ENCODE data around the gene ADCY5. TPM values are rescaled to one million over a fixed set of nuclear protein-coding genes. Genes with fewer than 3 reads are reported as not detected.

The ADCY5 gene
- total and polyA plus RNA-seq, 7 experiments from 2014 or later, result 0.07 TPM; not detected in 6

DNA sequence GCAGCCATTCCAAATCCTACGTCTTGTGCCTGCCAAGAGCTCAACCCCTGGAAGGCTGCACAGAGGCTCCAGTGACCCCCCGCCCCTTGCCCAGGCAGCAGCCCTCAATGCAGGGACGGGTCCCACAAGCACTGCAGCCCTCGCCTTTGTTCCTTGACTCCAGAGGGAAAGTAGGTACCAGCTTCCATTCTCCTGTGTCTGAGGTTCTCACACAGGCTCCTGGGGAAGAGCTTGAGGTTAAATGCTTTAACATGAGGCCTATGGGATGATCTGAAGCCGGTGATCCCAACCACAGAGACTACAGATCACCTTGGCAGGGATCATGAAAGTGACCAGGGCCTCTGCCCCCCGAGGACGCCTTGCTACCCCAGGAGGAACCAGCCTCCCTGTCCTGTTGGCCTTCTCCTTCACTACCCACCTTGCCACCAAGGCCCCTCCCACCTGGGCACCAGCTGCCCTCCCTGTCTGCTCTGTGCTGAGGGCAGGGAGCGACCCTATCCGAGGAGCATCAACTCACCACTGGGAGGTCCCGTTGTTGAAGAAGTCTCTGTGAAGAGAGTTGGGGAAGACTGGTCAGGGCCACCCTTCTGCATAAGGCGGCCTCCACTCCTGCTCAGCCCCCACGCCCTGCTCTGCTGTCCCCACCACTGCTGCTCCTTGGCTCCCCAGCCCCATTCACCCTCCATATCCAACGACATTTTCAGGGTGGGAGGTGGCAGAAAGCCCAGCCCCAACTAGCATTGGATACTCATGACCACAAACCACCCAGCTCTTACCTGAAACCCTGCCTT lies 151.9 kb downstream of the ADCY5 start:
- no peak overlapping the region for H3K27ac ChIP-seq (ENCODE audit: low read depth, low read length)
- intact Hi-C loops (cut with micrococcal nuclease), result no loop called here
- Mint-ChIP-seq H3K36me3 (no peaks in the 10 kb centered on the region), H3K27ac (no peak overlapping the region), H3K4me3 (no peak overlapping the region), H3K4me1 (peaks cover 0 to 3% (median 0%) of the 10 kb centered on the region in 7 donors), H3K27me3 (peaks cover 0 to 29% (median 0%) of the 10 kb centered on the region in 5 donors), H3K9me3 (peaks cover 0 to 1% (median 0%) of the 10 kb centered on the region in 11 donors)
- H3K9me3 ChIP-seq (ENCODE audit: control insufficient read depth in 2 of 3, low read length in 3 of 3), result no peaks in the 10 kb centered on the region
- no peak for DNase-seq
- ATAC-seq, result no peak
- no peaks in the 10 kb centered on the region for H3K4me1 ChIP-seq (ENCODE audit: control insufficient read depth in 2 of 2, insufficient read depth in 2 of 2, low read length in 2 of 2)
- H3K36me3 ChIP-seq (ENCODE audit: control insufficient read depth in 2 of 3, insufficient read depth in 3 of 3, low read length in 3 of 3), result no peaks in the 10 kb centered on the region
- no peak overlapping the region for H3K4me3 ChIP-seq (ENCODE audit: low read length)
- ChIA-PET CTCF (no interaction called here), POLR2A (no interaction called here)
- no peaks in the 10 kb centered on the region for H3K27me3 ChIP-seq (ENCODE audit: control insufficient read depth in 2 of 2, insufficient read depth in 2 of 2, low read length in 2 of 2)

DNA sequence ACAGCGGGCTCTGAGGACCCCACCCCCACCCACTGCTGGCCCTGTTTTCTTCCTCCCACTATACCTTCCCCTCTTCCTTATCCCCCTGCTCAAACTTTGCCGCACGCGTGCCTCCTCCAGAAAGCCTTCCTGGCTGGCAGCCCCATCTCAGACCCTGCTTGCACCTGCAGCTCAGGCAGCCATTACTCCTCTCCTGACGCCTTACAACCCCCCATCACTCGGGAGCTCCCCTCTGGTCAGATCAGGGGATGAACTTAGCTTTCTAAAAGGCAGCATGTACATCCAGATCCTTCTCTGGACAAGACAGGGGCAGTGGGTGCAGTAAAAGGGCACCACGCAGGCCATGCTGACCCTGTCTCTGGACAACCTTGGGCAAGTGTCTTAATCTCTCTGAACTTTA lies 152.6 kb downstream of the ADCY5 start:
- DNase-seq (no peak), ATAC-seq (no peak)
- peaks cover 0 to 29% (median 0%) of the 10 kb centered on the region in 5 donors for H3K27me3 Mint-ChIP-seq
- CTCF ChIA-PET, result no interaction called here
- POLR2A ChIA-PET, result no interaction called here
- H3K36me3 Mint-ChIP-seq, result no peaks in the 10 kb centered on the region
- Histone ChIP-seq H3K4me3 (ENCODE audit: low read length) (no peak overlapping the region), H3K9me3 (ENCODE audit: control insufficient read depth in 2 of 3, low read length in 3 of 3) (no peaks in the 10 kb centered on the region), H3K27ac (ENCODE audit: low read depth, low read length) (no peak overlapping the region), H3K4me1 (ENCODE audit: control insufficient read depth in 2 of 2, insufficient read depth in 2 of 2, low read length in 2 of 2) (no peaks in the 10 kb centered on the region), H3K36me3 (ENCODE audit: control insufficient read depth in 2 of 3, insufficient read depth in 3 of 3, low read length in 3 of 3) (no peaks in the 10 kb centered on the region), H3K27me3 (ENCODE audit: control insufficient read depth in 2 of 2, insufficient read depth in 2 of 2, low read length in 2 of 2) (no peaks in the 10 kb centered on the region)
- H3K4me1 Mint-ChIP-seq, result peaks cover 0 to 3% (median 0%) of the 10 kb centered on the region in 7 donors
- peaks cover 0 to 1% (median 0%) of the 10 kb centered on the region in 11 donors for H3K9me3 Mint-ChIP-seq
- intact Hi-C loops (cut with micrococcal nuclease), result no loop called here
- no peak overlapping the region for H3K4me3 Mint-ChIP-seq
- no peak overlapping the region for H3K27ac Mint-ChIP-seq

DNA sequence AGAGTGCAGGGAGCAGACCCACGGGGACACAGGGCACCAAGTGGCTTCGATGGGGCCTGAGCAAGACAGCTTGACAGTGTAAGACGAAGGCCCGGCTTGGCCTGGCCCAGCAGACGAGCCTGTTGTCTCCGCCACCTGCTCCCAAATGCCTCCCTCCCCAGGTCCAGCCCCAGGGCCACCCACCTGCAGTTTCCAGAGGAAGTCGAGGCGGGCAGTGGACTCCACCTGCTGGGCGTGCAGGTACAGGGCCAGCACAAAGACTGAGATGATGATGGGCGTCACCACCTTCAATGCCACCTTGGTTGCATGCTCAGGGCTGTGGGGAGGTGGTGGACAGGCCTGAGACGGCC lies 153.0 kb downstream of the ADCY5 start:
- ATAC-seq (peak; percentile 3), DNase-seq (no peak)
- Mint-ChIP-seq H3K27me3 (peaks cover 0 to 33% (median 0%) of the 10 kb centered on the region in 5 donors), H3K27ac (no peak overlapping the region), H3K36me3 (no peaks in the 10 kb centered on the region), H3K4me3 (no peak overlapping the region), H3K9me3 (peaks cover 0 to 1% (median 0%) of the 10 kb centered on the region in 11 donors), H3K4me1 (peaks cover 0 to 3% (median 0%) of the 10 kb centered on the region in 7 donors)
- POLR2A ChIA-PET, result no interaction called here
- CTCF ChIA-PET, result no interaction called here
- Histone ChIP-seq H3K4me1 (ENCODE audit: control insufficient read depth in 2 of 2, insufficient read depth in 2 of 2, low read length in 2 of 2) (no peaks in the 10 kb centered on the region), H3K9me3 (ENCODE audit: control insufficient read depth in 2 of 3, low read length in 3 of 3) (no peaks in the 10 kb centered on the region), H3K4me3 (ENCODE audit: low read length) (no peak overlapping the region), H3K36me3 (ENCODE audit: control insufficient read depth in 2 of 3, insufficient read depth in 3 of 3, low read length in 3 of 3) (no peaks in the 10 kb centered on the region), H3K27ac (ENCODE audit: low read depth, low read length) (no peak overlapping the region), H3K27me3 (ENCODE audit: control insufficient read depth in 2 of 2, insufficient read depth in 2 of 2, low read length in 2 of 2) (no peaks in the 10 kb centered on the region)
- intact Hi-C loops (cut with micrococcal nuclease), result no loop called here

DNA sequence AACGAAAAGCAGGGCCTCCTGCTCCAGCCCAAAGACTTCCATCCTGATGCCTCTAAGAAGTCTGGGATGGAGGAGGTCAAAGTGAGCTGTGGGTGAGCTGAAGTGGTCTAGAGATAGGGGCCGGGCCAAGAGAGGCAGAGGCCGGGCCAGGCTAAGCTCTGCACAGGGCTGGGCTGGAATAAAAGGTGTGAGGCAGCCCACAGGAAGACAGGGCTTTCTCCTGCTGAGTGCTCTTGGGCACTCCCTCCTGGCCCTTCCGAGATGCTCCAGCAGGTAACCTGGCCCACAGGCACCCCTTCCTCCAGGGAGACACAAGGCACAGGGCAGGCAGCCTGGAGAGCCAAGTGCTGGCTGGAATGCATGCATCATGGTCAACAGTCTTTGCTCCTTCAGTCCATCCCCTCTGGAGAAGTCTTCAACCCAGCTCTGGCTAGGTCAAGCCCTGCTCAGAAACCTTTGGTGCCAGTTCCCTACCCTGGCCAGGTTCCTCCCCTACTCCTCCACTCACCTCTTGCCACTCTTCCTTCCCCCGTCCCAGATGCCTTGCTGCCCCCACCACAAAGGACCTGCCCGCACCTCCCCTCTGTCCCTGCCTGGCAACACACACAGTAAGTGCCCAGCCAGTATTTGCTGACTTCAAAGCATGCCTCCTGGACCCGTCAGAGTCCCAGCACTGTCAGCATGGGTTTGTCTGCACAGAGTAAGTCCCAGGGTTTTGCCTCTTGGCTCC lies 153.6 kb downstream of the ADCY5 start:
- Histone ChIP-seq H3K4me3 (ENCODE audit: low read length) (no peak overlapping the region), H3K27ac (ENCODE audit: low read depth, low read length) (no peak overlapping the region), H3K4me1 (ENCODE audit: control insufficient read depth in 2 of 2, insufficient read depth in 2 of 2, low read length in 2 of 2) (no peaks in the 10 kb centered on the region), H3K9me3 (ENCODE audit: control insufficient read depth in 2 of 3, low read length in 3 of 3) (no peaks in the 10 kb centered on the region), H3K27me3 (ENCODE audit: control insufficient read depth in 2 of 2, insufficient read depth in 2 of 2, low read length in 2 of 2) (no peaks in the 10 kb centered on the region), H3K36me3 (ENCODE audit: control insufficient read depth in 2 of 3, insufficient read depth in 3 of 3, low read length in 3 of 3) (no peaks in the 10 kb centered on the region)
- H3K27me3 Mint-ChIP-seq, result peaks cover 0 to 33% (median 0%) of the 10 kb centered on the region in 5 donors
- intact Hi-C loops (cut with micrococcal nuclease), result no loop called here
- no peaks in the 10 kb centered on the region for H3K36me3 Mint-ChIP-seq
- H3K27ac Mint-ChIP-seq, result no peak overlapping the region
- DNase-seq, result no peak
- CTCF ChIA-PET, result no interaction called here
- H3K4me1 Mint-ChIP-seq, result peaks cover 0 to 3% (median 0%) of the 10 kb centered on the region in 7 donors
- peaks cover 0 to 1% (median 0%) of the 10 kb centered on the region in 11 donors for H3K9me3 Mint-ChIP-seq
- POLR2A ChIA-PET, result no interaction called here
- ATAC-seq, result peak; percentile 8
- H3K4me3 Mint-ChIP-seq, result no peak overlapping the region

DNA sequence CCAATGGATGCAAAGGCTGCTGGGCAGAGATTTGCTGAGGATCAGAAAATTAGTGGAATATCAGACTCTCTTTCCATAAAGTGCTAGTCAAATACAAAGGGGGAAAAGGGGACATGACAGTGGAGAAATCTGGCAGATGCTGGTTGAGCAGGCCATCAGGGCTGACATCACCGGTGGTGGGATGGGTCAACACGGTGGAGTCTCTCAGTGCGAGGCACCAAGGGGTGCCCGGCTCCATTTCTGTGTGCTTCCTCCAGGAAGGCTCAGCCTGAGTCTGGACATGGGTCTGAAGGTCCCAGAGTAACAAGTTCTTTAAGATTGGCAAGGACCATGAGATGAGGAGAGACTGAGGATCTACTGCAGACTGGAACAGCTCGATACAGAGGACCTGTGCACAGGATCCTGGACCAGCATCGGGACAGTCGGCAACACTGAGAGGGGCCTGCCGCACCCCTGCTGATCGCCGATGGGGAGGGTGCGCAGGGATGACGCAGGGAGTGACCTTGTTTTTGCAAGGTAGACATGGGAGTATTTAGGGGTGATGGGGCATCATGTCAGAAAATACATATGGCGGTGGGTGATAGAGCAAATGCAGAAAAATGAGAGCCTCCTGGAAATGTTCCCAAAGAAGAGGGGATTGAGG lies 154.5 kb downstream of the ADCY5 start:
- intact Hi-C loops (cut with micrococcal nuclease), result no loop called here
- no peak for DNase-seq
- Histone ChIP-seq H3K9me3 (ENCODE audit: control insufficient read depth in 2 of 3, low read length in 3 of 3) (no peaks in the 10 kb centered on the region), H3K27me3 (ENCODE audit: control insufficient read depth in 2 of 2, insufficient read depth in 2 of 2, low read length in 2 of 2) (no peaks in the 10 kb centered on the region), H3K4me1 (ENCODE audit: control insufficient read depth in 2 of 2, insufficient read depth in 2 of 2, low read length in 2 of 2) (no peaks in the 10 kb centered on the region), H3K27ac (ENCODE audit: low read depth, low read length) (no peak overlapping the region), H3K36me3 (ENCODE audit: control insufficient read depth in 2 of 3, insufficient read depth in 3 of 3, low read length in 3 of 3) (no peaks in the 10 kb centered on the region), H3K4me3 (ENCODE audit: low read length) (no peak overlapping the region)
- ChIA-PET POLR2A (no interaction called here), CTCF (no interaction called here)
- H3K4me3 Mint-ChIP-seq, result no peak overlapping the region
- peaks cover 0 to 33% (median 0%) of the 10 kb centered on the region in 5 donors for H3K27me3 Mint-ChIP-seq
- H3K9me3 Mint-ChIP-seq, result peaks cover 0 to 1% (median 0%) of the 10 kb centered on the region in 11 donors
- peaks cover 0 to 3% (median 0%) of the 10 kb centered on the region in 7 donors for H3K4me1 Mint-ChIP-seq
- no peak for ATAC-seq
- H3K27ac Mint-ChIP-seq, result no peak overlapping the region
- H3K36me3 Mint-ChIP-seq, result no peaks in the 10 kb centered on the region

DNA sequence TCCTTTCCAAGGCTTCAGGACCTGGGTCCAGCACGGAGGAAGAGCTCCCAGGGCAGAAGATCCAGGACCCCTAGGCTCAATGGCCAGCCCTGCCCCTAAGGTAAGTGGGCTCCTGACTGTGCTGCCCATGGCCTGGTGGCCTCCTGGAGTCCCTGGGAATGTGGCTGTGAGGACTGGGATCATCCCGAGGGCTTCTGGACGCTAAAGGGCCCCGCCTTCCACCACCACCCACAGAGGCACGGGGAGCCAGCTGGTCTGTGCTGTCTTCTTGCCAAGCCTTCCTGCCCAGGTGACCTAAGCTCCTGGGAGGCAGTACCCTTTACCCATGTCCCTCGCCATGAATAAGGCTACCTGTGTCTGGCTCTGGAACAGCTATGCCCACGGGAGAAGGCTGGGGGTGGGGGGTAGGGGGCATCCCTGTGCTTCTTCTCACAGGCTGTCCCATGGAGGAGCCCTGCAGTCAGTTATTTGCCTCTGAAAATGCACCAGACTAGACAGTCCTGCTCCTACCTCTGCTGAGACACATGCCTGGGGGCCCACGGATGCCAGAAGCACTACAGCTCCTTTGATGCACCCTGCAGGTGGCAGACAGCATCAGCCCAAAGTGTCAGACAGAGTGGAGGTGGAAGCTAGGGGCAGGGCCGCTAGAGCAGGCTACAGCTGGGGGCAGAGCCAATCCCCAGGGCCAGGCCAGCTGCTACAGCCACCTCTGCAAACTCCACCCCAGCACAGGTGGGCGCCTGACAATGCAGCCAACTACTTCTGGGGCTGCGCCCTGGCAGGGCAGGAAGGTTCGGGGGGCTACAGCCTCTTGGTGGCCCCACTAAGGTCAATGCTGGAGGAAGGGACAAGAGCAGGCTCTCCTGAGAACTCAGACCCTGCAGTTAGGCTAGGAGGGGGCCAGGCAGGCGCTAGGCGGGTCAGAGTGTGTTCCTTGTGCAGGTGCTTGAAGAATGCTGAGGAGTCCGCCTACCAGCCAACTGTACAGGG lies 156.3 kb downstream of the ADCY5 start:
- Mint-ChIP-seq H3K36me3 (no peaks in the 10 kb centered on the region), H3K9me3 (peaks cover 0 to 1% (median 0%) of the 10 kb centered on the region in 11 donors), H3K4me1 (peaks cover 0 to 3% (median 0%) of the 10 kb centered on the region in 7 donors), H3K27me3 (peaks cover 0 to 33% (median 0%) of the 10 kb centered on the region in 5 donors), H3K27ac (no peak overlapping the region), H3K4me3 (no peak overlapping the region)
- Histone ChIP-seq H3K4me1 (ENCODE audit: control insufficient read depth in 2 of 2, insufficient read depth in 2 of 2, low read length in 2 of 2) (no peaks in the 10 kb centered on the region), H3K36me3 (ENCODE audit: control insufficient read depth in 2 of 3, insufficient read depth in 3 of 3, low read length in 3 of 3) (no peaks in the 10 kb centered on the region), H3K9me3 (ENCODE audit: control insufficient read depth in 2 of 3, low read length in 3 of 3) (no peaks in the 10 kb centered on the region), H3K27ac (ENCODE audit: low read depth, low read length) (no peak overlapping the region), H3K4me3 (ENCODE audit: low read length) (no peak overlapping the region), H3K27me3 (ENCODE audit: control insufficient read depth in 2 of 2, insufficient read depth in 2 of 2, low read length in 2 of 2) (no peaks in the 10 kb centered on the region)
- DNase-seq (no peak), ATAC-seq (no peak)
- intact Hi-C loops (cut with micrococcal nuclease), result no loop called here
- POLR2A ChIA-PET, result no interaction called here
- CTCF ChIA-PET, result no interaction called here

Data from naive thymus-derived CD4-positive, alpha-beta T cell (primary cell).